Thyroid gland (tissue), 4 donors: ENCODE results near the gene GCC1.

Experiments
- CTCF ChIP-seq, 6 experiments: fragments of 200-600 bp in 3 of 6; fragments of 450-650 bp in 3 of 6; sonication (generic) in 3 of 6; IDR thresholded peaks; one replicate each; pipeline ENCODE4 v1.5.1; 2016 to 2019; ENCODE audit warnings: antibody characterized with exemption in 6 of 6, mild to moderate bottlenecking in 2 of 6, inconsistent platforms in 1 of 6, moderate library complexity in 1 of 6
- POLR2A ChIP-seq, 2 donors: fragments of 450-650 bp; IDR thresholded peaks; one replicate each; pipeline ENCODE4 v1.6.1; 2017; ENCODE audit warnings: antibody characterized with exemption in 2 of 2, mild to moderate bottlenecking in 2 of 2, moderate library complexity in 1 of 2

GRCh38 chr7:127619681-127620405 lies 34.4 kb upstream of the GCC1 start:
- TF ChIP-seq CTCF (IDR thresholded peaks at IDR 0.05) (no peak), POLR2A (IDR thresholded peaks at IDR 0.05) (no peak)
